Measurements from ENCODE around the gene IGFBPL1.

The IGFBPL1 gene

GRCh38 chr9:38445154-38446043, 21.1 kb upstream of the IGFBPL1 start:
- no peak overlapping the region for H3K4me3 ChIP-seq (ENCODE audit: low read depth, low read length)
- TF ChIP-seq, protein P1, sequence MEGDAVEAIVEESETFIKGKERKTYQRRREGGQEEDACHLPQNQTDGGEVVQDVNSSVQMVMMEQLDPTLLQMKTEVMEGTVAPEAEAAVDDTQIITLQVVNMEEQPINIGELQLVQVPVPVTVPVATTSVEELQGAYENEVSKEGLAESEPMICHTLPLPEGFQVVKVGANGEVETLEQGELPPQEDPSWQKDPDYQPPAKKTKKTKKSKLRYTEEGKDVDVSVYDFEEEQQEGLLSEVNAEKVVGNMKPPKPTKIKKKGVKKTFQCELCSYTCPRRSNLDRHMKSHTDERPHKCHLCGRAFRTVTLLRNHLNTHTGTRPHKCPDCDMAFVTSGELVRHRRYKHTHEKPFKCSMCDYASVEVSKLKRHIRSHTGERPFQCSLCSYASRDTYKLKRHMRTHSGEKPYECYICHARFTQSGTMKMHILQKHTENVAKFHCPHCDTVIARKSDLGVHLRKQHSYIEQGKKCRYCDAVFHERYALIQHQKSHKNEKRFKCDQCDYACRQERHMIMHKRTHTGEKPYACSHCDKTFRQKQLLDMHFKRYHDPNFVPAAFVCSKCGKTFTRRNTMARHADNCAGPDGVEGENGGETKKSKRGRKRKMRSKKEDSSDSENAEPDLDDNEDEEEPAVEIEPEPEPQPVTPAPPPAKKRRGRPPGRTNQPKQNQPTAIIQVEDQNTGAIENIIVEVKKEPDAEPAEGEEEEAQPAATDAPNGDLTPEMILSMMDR (IDR thresholded peaks at IDR 0.05; ENCODE audit: control insufficient read depth, extremely low read depth, insufficient read depth): no peak
- no peak for DNase-seq (ENCODE audit: low read depth)

DNA sequence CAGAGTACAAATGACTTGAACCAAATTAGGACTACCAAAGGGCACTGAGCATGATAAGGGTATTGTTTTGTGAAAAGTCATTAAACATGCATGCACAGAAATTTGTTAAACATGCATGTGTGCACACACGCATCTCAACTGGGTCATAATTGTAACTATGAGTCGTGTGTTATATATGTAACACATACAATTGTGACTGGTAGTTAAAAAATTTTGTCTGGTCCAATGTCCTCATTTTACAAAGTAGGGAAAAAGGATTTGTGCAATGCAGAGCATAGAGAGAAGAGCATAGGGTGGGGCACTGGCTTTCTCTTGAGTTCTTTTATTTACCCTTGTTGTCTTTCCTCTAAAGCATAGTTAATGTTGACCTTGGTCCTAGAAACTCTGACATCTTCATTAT, 19.3 kb upstream of the IGFBPL1 start:
- no peak for DNase-seq (ENCODE audit: low read depth)
- TF ChIP-seq, protein P1 (IDR thresholded peaks at IDR 0.05; ENCODE audit: control insufficient read depth, extremely low read depth, insufficient read depth): no peak
- H3K4me3 ChIP-seq (ENCODE audit: low read depth, low read length): no peak overlapping the region

DNA sequence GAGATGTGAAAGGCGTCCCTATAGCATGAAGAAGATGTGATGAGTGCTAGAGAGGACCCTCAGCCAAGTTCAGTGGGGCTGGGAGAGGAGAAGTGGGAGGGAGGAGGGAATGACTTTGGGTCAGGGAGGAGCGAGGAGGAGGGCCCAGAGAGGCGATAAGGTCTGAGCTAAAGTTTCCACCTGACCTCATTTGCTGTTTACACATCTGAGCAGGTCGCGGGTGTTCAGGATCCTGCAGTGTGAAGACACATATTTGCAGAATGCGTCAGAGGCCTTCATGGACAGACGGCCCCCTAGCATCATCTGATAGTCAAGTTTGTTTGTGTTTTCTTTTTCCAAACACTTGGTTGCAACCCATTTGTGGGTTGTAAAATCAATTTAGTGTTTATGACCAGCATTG, 18.9 kb upstream of the IGFBPL1 start:
- TF ChIP-seq, protein P1 (IDR thresholded peaks at IDR 0.05; ENCODE audit: control insufficient read depth, extremely low read depth, insufficient read depth): no peak
- no peak overlapping the region for H3K4me3 ChIP-seq (ENCODE audit: low read depth, low read length)
- DNase-seq (ENCODE audit: low read depth): no peak

- TF ChIP-seq, protein P1 (IDR thresholded peaks at IDR 0.05; ENCODE audit: control insufficient read depth, extremely low read depth, insufficient read depth): no peak
- no peak overlapping the region for H3K4me3 ChIP-seq (ENCODE audit: low read depth, low read length)
- no peak for DNase-seq (ENCODE audit: low read depth)
These were observed 18.3 kb upstream of the IGFBPL1 start for GRCh38 chr9:38442473-38443096.

- H3K4me3 ChIP-seq (ENCODE audit: low read depth, low read length): no peak overlapping the region
- TF ChIP-seq, protein P1 (IDR thresholded peaks at IDR 0.05; ENCODE audit: control insufficient read depth, extremely low read depth, insufficient read depth): no peak
- DNase-seq (ENCODE audit: low read depth): no peak
These were observed 17.3 kb upstream of the IGFBPL1 start for GRCh38 chr9:38441347-38442085.

DNA sequence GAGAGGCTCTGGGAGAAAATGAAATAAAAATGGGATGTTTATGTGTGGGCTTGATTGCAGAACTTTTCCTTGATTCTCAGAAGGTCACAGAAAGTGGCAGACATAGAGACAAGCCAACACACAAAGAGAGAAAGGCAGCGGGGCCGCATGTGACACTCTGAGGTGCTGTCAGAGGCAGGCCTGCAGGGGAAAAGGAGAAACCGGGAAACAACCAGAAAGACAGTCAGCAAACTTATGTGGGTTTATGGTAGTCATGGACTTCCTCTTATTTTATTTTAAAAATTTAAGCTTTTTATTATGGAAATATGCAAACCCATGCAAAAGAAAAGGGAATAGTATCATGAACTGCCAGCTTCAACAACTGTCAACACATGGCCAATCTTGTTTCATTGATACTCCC, 16.3 kb upstream of the IGFBPL1 start:
- no peak overlapping the region for H3K4me3 ChIP-seq (ENCODE audit: low read depth, low read length)
- TF ChIP-seq, protein P1 (IDR thresholded peaks at IDR 0.05; ENCODE audit: control insufficient read depth, extremely low read depth, insufficient read depth): no peak
- no peak for DNase-seq (ENCODE audit: low read depth)
